Activated CD4-positive, alpha-beta T cell treated with anti-CD3 and anti-CD28 coated beads, Interleukin-2, amount 10 ng/mL, durations not matched to agents 24 days and 14 days (primary cell): Measurements from ENCODE around the gene TALDO1. TPM values are rescaled to one million over a fixed set of nuclear protein-coding genes. Genes with fewer than 3 reads are reported as not detected.
A peak's percentile ranks its signal among the peaks of the same experiment; 100 is the strongest.
"Not testable (repeated sequence)": the region's sequence is repeated elsewhere in the genome, so short reads cannot be mapped to it uniquely, and the experiment has no call there.

Source experiments
- DNase-seq: peaks from one replicate; pipeline ENCODE4 v3.0.0; 2022
- H3K27ac Mint-ChIP-seq: one replicate; pipeline ENCODE4 v1.8.0; 2022; ENCODE audit warnings: mild to moderate bottlenecking, mixed read lengths
- H3K27me3 Mint-ChIP-seq: one replicate; pipeline ENCODE4 v1.8.0; 2022; ENCODE audit warnings: mixed read lengths
- H3K36me3 Mint-ChIP-seq: one replicate; pipeline ENCODE4 v1.8.0; 2022; ENCODE audit warnings: low read depth, mild to moderate bottlenecking, mixed read lengths
- H3K4me1 Mint-ChIP-seq: one replicate; pipeline ENCODE4 v1.8.0; 2021; ENCODE audit warnings: mixed read lengths
- H3K4me3 Mint-ChIP-seq: one replicate; pipeline ENCODE4 v1.8.0; 2022; ENCODE audit warnings: mild to moderate bottlenecking, moderate library complexity, mixed read lengths
- H3K9me3 Mint-ChIP-seq: one replicate; pipeline ENCODE4 v1.8.0; 2021; ENCODE audit warnings: mixed read lengths
- intact Hi-C: fragments of 100-400 bp; cut with micrococcal nuclease; formaldehyde crosslinking; loops from one replicate; pipeline ENCODE4 v1.15.1; 2023
- total RNA-seq: library from RNA; stranded (reverse); gene quantifications from 2 replicates; pipeline ENCODE4 v1.2.3, GENCODE V29; 2022

The TALDO1 gene
- total RNA-seq, 1 donor from 2014 or later = 265 TPM

GRCh38 chr11:734541-734940 lies 12.7 kb upstream of the TALDO1 start:
- DNase-seq, H3K27ac Mint-ChIP-seq, H3K36me3 Mint-ChIP-seq, intact Hi-C loops, H3K9me3 Mint-ChIP-seq, H3K4me3 Mint-ChIP-seq: not testable (repeated sequence)
- H3K27me3 Mint-ChIP-seq = peaks cover 15% of the 10 kb centered on the region
- H3K4me1 Mint-ChIP-seq = peaks cover 14% of the 10 kb centered on the region

GRCh38 chr11:737366-737765 lies 9.9 kb upstream of the TALDO1 start:
- intact Hi-C loops = no loop called here
- H3K36me3 Mint-ChIP-seq = no peaks in the 10 kb centered on the region
- no peak overlapping the region for H3K27ac Mint-ChIP-seq
- H3K4me3 Mint-ChIP-seq = peak overlapping the region; percentile 68
- H3K4me1 Mint-ChIP-seq = peaks cover 14% of the 10 kb centered on the region
- no peaks in the 10 kb centered on the region for H3K9me3 Mint-ChIP-seq
- no peak for DNase-seq
- peaks cover 15% of the 10 kb centered on the region for H3K27me3 Mint-ChIP-seq

GRCh38 chr11:737899-738298 lies 9.4 kb upstream of the TALDO1 start:
- Mint-ChIP-seq H3K27me3 (peaks cover 15% of the 10 kb centered on the region), H3K4me1 (peaks cover 14% of the 10 kb centered on the region), H3K4me3 (peak overlapping the region; percentile 68)
- H3K9me3 Mint-ChIP-seq, H3K27ac Mint-ChIP-seq, H3K36me3 Mint-ChIP-seq, DNase-seq, intact Hi-C loops: not testable (repeated sequence)

- no peak overlapping the region for H3K4me3 Mint-ChIP-seq
- no peak overlapping the region for H3K27ac Mint-ChIP-seq
- intact Hi-C loops = no loop called here
- no peaks in the 10 kb centered on the region for H3K36me3 Mint-ChIP-seq
- no peak for DNase-seq
- no peaks in the 10 kb centered on the region for H3K9me3 Mint-ChIP-seq
- H3K4me1 Mint-ChIP-seq = peaks cover 13% of the 10 kb centered on the region
- peaks cover 13% of the 10 kb centered on the region for H3K27me3 Mint-ChIP-seq
Measured at GRCh38 chr11:742156-742546, 5.1 kb upstream of the TALDO1 start.

GRCh38 chr11:742571-743201 lies 4.6 kb upstream of the TALDO1 start:
- intact Hi-C loops = no loop called here
- no peaks in the 10 kb centered on the region for H3K36me3 Mint-ChIP-seq
- no peak overlapping the region for H3K4me3 Mint-ChIP-seq
- no peaks in the 10 kb centered on the region for H3K9me3 Mint-ChIP-seq
- no peak overlapping the region for H3K27ac Mint-ChIP-seq
- H3K27me3 Mint-ChIP-seq = peaks cover 9% of the 10 kb centered on the region
- H3K4me1 Mint-ChIP-seq = peaks cover 8% of the 10 kb centered on the region
- DNase-seq = no peak

- DNase-seq = no peak
- no peak overlapping the region for H3K4me3 Mint-ChIP-seq
- H3K9me3 Mint-ChIP-seq = no peaks in the 10 kb centered on the region
- intact Hi-C loops = no loop called here
- peaks cover 7% of the 10 kb centered on the region for H3K36me3 Mint-ChIP-seq
- no peaks in the 10 kb centered on the region for H3K27me3 Mint-ChIP-seq
- H3K27ac Mint-ChIP-seq = no peak overlapping the region
- peaks cover 14% of the 10 kb centered on the region for H3K4me1 Mint-ChIP-seq
Measured at GRCh38 chr11:745428-745827, 1.8 kb upstream of the TALDO1 start.

GRCh38 chr11:746289-747157 lies 741 bp upstream of the TALDO1 start:
- Mint-ChIP-seq H3K36me3 (peaks cover 7% of the 10 kb centered on the region), H3K27me3 (no peaks in the 10 kb centered on the region), H3K4me3 (peak overlapping the region; percentile 90), H3K9me3 (no peaks in the 10 kb centered on the region), H3K4me1 (peaks cover 14% of the 10 kb centered on the region), H3K27ac (peak overlapping the region; percentile 46)
- peak; percentile 82 for DNase-seq
- intact Hi-C loops = loop anchor here (2.0 kb wide), 2 partner anchors 18 to 50 kb away; no protein-coding TSS in a partner anchor

GRCh38 chr11:748007-748359 lies 719 bp downstream of the TALDO1 start:
- no peaks in the 10 kb centered on the region for H3K9me3 Mint-ChIP-seq
- peaks cover 14% of the 10 kb centered on the region for H3K4me1 Mint-ChIP-seq
- peak; percentile 73 for DNase-seq
- peak overlapping the region; percentile 90 for H3K4me3 Mint-ChIP-seq
- intact Hi-C loops = no loop called here
- peaks cover 11% of the 10 kb centered on the region for H3K36me3 Mint-ChIP-seq
- no peaks in the 10 kb centered on the region for H3K27me3 Mint-ChIP-seq
- H3K27ac Mint-ChIP-seq = peak overlapping the region; percentile 82

- H3K9me3 Mint-ChIP-seq = no peaks in the 10 kb centered on the region
- H3K4me1 Mint-ChIP-seq = peaks cover 14% of the 10 kb centered on the region
- no peaks in the 10 kb centered on the region for H3K27me3 Mint-ChIP-seq
- DNase-seq = no peak
- peak overlapping the region; percentile 26 for H3K27ac Mint-ChIP-seq
- intact Hi-C loops = no loop called here
- H3K4me3 Mint-ChIP-seq = peak overlapping the region; percentile 70
- peaks cover 11% of the 10 kb centered on the region for H3K36me3 Mint-ChIP-seq
Measured at GRCh38 chr11:749731-750130, 2.5 kb downstream of the TALDO1 start.

GRCh38 chr11:760236-760635 lies 13.0 kb downstream of the TALDO1 start:
- intact Hi-C loops = no loop called here
- Mint-ChIP-seq H3K4me3 (no peak overlapping the region), H3K4me1 (peaks cover 9% of the 10 kb centered on the region), H3K36me3 (peaks cover 52% of the 10 kb centered on the region), H3K27me3 (no peaks in the 10 kb centered on the region), H3K27ac (peak overlapping the region; percentile 54), H3K9me3 (no peaks in the 10 kb centered on the region)
- DNase-seq = no peak

- Mint-ChIP-seq H3K9me3 (no peaks in the 10 kb centered on the region), H3K36me3 (peaks cover 50% of the 10 kb centered on the region), H3K4me3 (no peak overlapping the region), H3K27me3 (no peaks in the 10 kb centered on the region), H3K27ac (no peak overlapping the region), H3K4me1 (peaks cover 10% of the 10 kb centered on the region)
- intact Hi-C loops = no loop called here
- DNase-seq = no peak
Measured at GRCh38 chr11:761526-762108, 14.4 kb downstream of the TALDO1 start.

- H3K36me3 Mint-ChIP-seq = peaks cover 50% of the 10 kb centered on the region
Measured at GRCh38 chr11:762421-763072, 15.3 kb downstream of the TALDO1 start.

GRCh38 chr11:763073-763463 lies 15.8 kb downstream of the TALDO1 start:
- Mint-ChIP-seq H3K4me1 (peaks cover 15% of the 10 kb centered on the region), H3K27ac (peak overlapping the region; percentile 53), H3K9me3 (no peaks in the 10 kb centered on the region), H3K36me3 (peaks cover 50% of the 10 kb centered on the region), H3K27me3 (no peaks in the 10 kb centered on the region), H3K4me3 (no peak overlapping the region)
- DNase-seq = no peak
- intact Hi-C loops = no loop called here

More at GRCh38 chr11:762421-763072, 15.3 kb downstream of the TALDO1 start:
- Mint-ChIP-seq H3K9me3 (no peaks in the 10 kb centered on the region), H3K27me3 (no peaks in the 10 kb centered on the region), H3K4me3 (no peak overlapping the region), H3K27ac (no peak overlapping the region), H3K4me1 (peaks cover 15% of the 10 kb centered on the region)
- no peak for DNase-seq
- intact Hi-C loops = no loop called here
